Measurements from ENCODE around the gene CBFA2T2. TPM values are rescaled to one million over a fixed set of nuclear protein-coding genes. Genes with fewer than 3 reads are reported as not detected.
"Not testable (repeated sequence)": the region's sequence is repeated elsewhere in the genome, so short reads cannot be mapped to it uniquely, and the experiment has no call there.

Gene CBFA2T2
- total RNA-seq, 2 experiments from 2014 or later: 27.7 to 28.4 TPM

DNA sequence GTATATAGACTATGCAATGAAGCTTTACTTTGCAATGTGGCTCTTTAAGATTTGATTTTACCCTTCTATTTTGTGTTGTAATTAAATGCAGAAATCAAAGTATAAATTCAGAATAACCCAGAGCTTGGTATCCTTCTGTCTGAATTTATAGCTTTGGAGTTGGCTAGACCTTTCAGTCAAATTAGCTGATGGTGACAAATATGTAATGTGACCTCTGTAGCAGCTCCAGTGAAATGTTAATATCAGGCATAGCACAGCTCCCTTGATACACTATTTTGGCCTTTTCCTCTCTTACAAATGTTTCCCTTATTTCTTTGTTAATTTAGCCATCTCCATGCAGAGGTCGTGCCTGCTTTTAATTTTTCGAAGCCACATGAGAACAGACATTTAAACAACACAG lies 11.1 kb downstream of the CBFA2T2 start:
- POLR2A ChIA-PET: interaction anchor here (0.6 kb wide), 1 partner anchor 11 kb away, joined by 3 read pairs; the partner anchor contains the start of gene CBFA2T2
- H3K36me3 Mint-ChIP-seq: peaks cover 1% of the 10 kb centered on the region
- no peaks in the 10 kb centered on the region for H3K9me3 Mint-ChIP-seq
- ATAC-seq (ENCODE audit: low read depth): no peak
- H3K27me3 Mint-ChIP-seq: no peaks in the 10 kb centered on the region
- DNase-seq: no peak
- peaks cover 5% of the 10 kb centered on the region for H3K4me1 Mint-ChIP-seq
- no peak overlapping the region for H3K4me3 Mint-ChIP-seq
- no peak overlapping the region for H3K27ac Mint-ChIP-seq

DNA sequence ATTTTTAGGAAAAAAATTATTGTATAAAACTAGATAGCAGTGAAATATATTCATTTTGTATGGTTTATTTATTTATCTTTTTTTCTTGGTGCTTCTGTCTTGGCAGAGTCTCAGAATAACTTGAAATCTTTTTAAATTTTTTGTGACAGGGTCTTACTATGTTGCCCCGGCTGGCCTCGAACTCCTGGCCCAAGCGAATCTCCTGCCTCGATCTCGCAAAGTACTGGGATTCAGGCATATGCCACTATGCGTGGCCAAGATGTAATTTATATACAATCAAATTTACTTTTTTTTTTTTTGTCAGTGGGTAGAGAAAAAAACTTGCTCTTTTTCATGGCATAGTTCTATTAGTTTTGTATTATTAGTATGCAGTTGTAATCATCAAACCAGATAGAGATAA lies 13.7 kb downstream of the CBFA2T2 start:
- H3K4me1 Mint-ChIP-seq: peaks cover 7% of the 10 kb centered on the region
- H3K4me3 Mint-ChIP-seq: no peak overlapping the region

DNA sequence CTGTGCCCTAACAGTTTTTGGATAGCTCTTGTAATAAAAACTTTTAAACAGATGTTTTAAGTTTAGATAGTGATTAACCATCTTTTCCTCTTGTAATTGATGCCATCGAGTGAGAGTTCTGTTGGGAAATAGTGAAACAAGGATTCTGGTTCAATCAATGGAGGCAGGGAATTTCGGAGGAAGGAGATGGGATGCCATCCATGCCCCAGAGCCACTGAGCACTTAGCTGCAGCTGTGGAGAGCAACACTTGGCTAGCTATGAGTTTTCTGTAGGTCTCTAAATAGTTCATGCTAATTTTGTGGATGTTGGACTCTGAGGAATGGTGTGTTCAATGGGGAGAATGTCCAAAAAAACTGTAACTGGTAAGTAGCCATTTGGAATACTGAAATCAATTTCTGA lies 16.7 kb downstream of the CBFA2T2 start:
- Mint-ChIP-seq H3K4me3 (no peak overlapping the region), H3K4me1 (peaks cover 7% of the 10 kb centered on the region), H3K27ac (no peak overlapping the region), H3K27me3 (no peaks in the 10 kb centered on the region), H3K9me3 (peaks cover 7% of the 10 kb centered on the region), H3K36me3 (peaks cover 17% of the 10 kb centered on the region)
- POLR2A ChIA-PET: interaction anchor here (0.7 to 0.8 kb wide), 2 partner anchors 10 to 175 kb away, joined by 3 read pairs; no protein-coding TSS in a partner anchor
- no peak for DNase-seq
- ATAC-seq (ENCODE audit: low read depth): no peak

More for the DNA sequence above, 13.7 kb downstream of the CBFA2T2 start:
- Mint-ChIP-seq H3K36me3 (peaks cover 13% of the 10 kb centered on the region), H3K27me3 (no peaks in the 10 kb centered on the region), H3K27ac (no peak overlapping the region), H3K9me3 (peaks cover 4% of the 10 kb centered on the region)
- no peak for DNase-seq
- POLR2A ChIA-PET: interaction anchor here (0.7 kb wide), 2 partner anchors 18 to 139 kb away, joined by 3 to 6 read pairs; no protein-coding TSS in a partner anchor
- ATAC-seq (ENCODE audit: low read depth): no peak

DNA sequence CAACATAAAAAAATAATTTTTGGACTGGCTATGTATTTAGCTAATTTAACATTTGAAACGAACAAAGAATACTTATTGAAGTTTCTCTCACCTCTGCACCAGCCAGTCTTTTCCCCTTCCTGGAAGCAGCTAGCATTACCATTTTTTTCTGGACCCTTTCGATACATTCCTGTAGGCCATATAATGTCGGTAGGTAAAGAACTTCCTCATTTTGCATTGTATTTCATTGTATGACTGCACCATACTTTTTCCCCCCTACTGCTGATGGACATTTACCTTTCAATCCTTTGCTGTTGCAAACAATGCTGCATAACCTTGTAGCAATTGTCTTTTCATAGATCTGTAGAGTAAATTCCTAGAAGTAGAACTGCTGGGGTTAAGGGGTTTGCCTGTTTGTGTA lies 17.6 kb downstream of the CBFA2T2 start:
- ATAC-seq (ENCODE audit: low read depth): no peak
- no peak overlapping the region for H3K27ac Mint-ChIP-seq
- H3K36me3 Mint-ChIP-seq: peaks cover 17% of the 10 kb centered on the region
- H3K9me3 Mint-ChIP-seq: peaks cover 8% of the 10 kb centered on the region
- H3K4me1 Mint-ChIP-seq: peaks cover 7% of the 10 kb centered on the region
- no peaks in the 10 kb centered on the region for H3K27me3 Mint-ChIP-seq
- H3K4me3 Mint-ChIP-seq: no peak overlapping the region
- POLR2A ChIA-PET: no interaction called here
- no peak for DNase-seq

DNA sequence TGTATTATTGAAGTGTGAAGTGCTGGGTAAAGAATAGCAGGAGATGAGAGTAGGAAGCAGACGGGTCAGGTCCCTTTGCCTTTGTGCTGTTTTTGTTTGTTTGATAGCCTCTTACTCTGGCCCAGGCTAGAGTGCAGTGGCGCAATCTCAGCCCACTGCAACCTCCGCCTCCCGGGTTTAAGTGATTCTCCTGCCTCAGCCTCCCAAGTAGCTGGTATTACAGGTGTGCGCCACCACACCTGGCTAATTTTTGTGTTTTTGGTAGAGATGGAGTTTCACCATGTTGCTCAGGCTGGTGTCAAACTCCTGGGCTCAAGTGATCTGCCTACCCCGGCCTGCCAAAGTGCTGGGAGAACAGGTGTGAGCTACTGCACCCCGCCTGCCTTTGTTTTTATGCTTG lies 18.1 kb downstream of the CBFA2T2 start:
- H3K27me3 Mint-ChIP-seq; H3K4me3 Mint-ChIP-seq; ATAC-seq (ENCODE audit: low read depth); H3K9me3 Mint-ChIP-seq; POLR2A ChIA-PET; H3K27ac Mint-ChIP-seq; H3K4me1 Mint-ChIP-seq; DNase-seq: not testable (repeated sequence)
- peaks cover 17% of the 10 kb centered on the region for H3K36me3 Mint-ChIP-seq

DNA sequence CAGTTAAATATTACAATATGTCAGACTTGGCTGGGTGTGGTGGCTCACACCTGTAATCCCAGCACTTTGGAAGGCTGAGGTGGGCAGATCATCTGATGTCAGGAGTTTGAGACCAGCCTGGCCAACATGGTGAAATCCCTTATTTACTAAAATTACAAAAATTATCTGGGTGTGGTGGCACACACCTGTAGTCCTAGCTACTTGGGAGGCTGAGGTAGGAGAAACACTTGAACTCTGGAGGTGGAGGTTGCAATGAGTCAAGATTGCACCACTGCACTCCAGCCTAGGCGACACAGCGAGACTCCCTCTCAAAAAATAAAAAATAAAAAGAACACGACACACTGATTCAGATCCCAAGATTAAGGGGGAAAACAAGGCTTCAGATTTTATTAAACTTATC lies 19.2 kb downstream of the CBFA2T2 start:
- H3K27ac Mint-ChIP-seq; H3K27me3 Mint-ChIP-seq; DNase-seq; H3K9me3 Mint-ChIP-seq; H3K4me3 Mint-ChIP-seq; ATAC-seq (ENCODE audit: low read depth); H3K4me1 Mint-ChIP-seq; POLR2A ChIA-PET: not testable (repeated sequence)
- peaks cover 17% of the 10 kb centered on the region for H3K36me3 Mint-ChIP-seq

DNA sequence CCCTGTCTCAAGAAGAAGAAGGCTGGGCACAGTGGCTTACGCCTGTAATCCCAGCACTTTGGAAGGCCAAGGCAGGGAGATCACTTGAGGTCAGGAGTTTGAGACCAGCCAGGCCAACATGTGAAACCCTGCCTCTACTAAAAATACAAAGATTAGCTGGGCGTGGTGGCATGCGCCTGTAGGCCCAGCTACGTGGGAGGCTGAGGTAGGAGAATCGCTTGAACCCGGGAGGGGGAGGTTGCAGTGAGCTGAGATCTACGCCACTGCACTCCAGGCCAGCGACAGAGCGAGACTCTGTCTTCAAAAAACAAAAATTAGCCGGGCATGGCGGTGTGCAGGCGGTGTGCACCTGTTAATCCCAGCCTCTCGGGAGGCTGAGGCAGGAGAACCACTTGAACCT lies 22.0 kb downstream of the CBFA2T2 start:
- DNase-seq; H3K27ac Mint-ChIP-seq; H3K4me3 Mint-ChIP-seq; H3K9me3 Mint-ChIP-seq; H3K27me3 Mint-ChIP-seq; POLR2A ChIA-PET; ATAC-seq (ENCODE audit: low read depth): not testable (repeated sequence)
- H3K36me3 Mint-ChIP-seq: peaks cover 17% of the 10 kb centered on the region
- H3K4me1 Mint-ChIP-seq: peaks cover 15% of the 10 kb centered on the region

DNA sequence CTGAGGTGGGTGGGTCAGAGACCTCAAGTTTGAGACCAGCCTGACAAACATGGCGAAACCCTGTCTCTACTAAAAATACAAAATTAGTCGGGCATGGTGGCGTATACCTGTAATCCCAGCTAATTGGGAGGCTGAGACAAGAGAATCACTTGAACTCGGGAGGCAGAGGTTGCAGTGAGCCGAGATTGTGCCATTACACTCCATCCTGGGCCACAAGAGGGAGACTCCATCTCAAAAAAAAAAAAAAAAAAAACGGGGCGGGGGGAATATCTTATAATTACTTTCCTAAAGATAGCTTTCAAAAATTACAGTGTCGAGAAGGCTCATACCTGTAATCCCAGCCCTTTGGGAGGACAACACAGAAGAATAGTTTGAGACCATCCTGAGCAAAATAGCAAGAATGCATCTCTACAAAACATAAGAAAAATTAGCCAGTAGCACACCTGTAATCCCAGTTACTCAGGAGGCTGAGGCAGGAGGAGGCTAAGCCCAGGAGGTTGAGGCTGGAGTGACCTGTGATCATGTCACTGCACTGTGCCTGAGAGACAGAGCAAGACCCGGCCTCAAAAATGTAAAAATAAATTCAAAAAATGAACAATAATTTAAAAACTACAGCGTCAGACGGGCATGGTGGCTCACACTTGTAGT lies 25.8 kb downstream of the CBFA2T2 start:
- DNase-seq: no peak
- H3K36me3 Mint-ChIP-seq: no peaks in the 10 kb centered on the region
- ATAC-seq (ENCODE audit: low read depth): no peak
- POLR2A ChIA-PET: interaction anchor here (0.6 kb wide), 1 partner anchor 278 kb away, joined by 3 read pairs; no protein-coding TSS in a partner anchor
- peaks cover 2% of the 10 kb centered on the region for H3K9me3 Mint-ChIP-seq
- H3K27me3 Mint-ChIP-seq: no peaks in the 10 kb centered on the region
- no peak overlapping the region for H3K27ac Mint-ChIP-seq
- peaks cover 11% of the 10 kb centered on the region for H3K4me1 Mint-ChIP-seq
- no peak overlapping the region for H3K4me3 Mint-ChIP-seq

DNA sequence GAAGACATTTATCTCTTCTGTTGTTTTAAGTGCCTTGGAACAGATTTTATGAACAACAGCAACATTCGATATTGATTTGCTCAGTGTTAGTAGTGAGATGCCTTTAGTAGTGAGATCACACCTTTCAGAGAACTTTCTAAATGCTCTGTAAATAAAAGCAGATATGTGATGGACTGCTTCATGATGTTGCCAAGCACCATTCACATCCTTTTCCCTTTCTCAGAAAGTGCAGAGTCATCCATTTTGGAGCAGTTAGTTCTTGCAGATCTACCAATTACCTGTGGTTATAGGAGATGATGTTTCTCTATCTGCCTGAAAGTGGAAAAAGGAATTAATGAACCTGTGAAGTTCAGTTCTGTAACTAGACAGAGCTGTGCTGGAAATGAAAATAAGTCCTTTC lies 27.0 kb downstream of the CBFA2T2 start:
- POLR2A ChIA-PET: interaction anchor here (0.6 to 0.7 kb wide), 2 partner anchors 20 to 34 kb away, joined by 4 read pairs; no protein-coding TSS in a partner anchor
- ATAC-seq (ENCODE audit: low read depth) (no peak), DNase-seq (no peak)
- Mint-ChIP-seq H3K4me3 (no peak overlapping the region), H3K36me3 (no peaks in the 10 kb centered on the region), H3K4me1 (peaks cover 10% of the 10 kb centered on the region), H3K27me3 (no peaks in the 10 kb centered on the region), H3K27ac (no peak overlapping the region), H3K9me3 (peaks cover 1% of the 10 kb centered on the region)

DNA sequence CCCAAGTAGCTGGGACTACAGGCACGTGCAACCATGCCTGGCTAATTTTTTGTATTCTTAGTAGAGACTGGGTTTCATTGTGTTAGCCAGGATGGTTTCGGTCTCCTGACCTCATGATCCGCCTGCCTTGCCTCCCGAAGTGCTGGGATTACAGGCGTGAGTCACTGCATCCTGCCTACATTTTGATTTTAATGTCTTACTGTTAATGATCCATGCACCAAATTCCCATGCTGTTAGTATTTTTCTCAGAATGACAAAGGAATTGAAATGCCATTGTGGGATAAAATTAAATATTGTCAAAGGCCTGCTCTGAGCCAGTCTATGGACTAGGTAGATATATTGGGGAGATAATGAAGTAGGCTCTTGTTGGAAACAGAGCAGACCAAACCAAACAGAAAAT lies 28.2 kb downstream of the CBFA2T2 start:
- Mint-ChIP-seq H3K36me3 (no peaks in the 10 kb centered on the region), H3K4me3 (no peak overlapping the region), H3K9me3 (no peaks in the 10 kb centered on the region), H3K4me1 (peaks cover 8% of the 10 kb centered on the region), H3K27ac (no peak overlapping the region), H3K27me3 (no peaks in the 10 kb centered on the region)
- DNase-seq: no peak
- POLR2A ChIA-PET: no interaction called here
- ATAC-seq (ENCODE audit: low read depth): no peak

DNA sequence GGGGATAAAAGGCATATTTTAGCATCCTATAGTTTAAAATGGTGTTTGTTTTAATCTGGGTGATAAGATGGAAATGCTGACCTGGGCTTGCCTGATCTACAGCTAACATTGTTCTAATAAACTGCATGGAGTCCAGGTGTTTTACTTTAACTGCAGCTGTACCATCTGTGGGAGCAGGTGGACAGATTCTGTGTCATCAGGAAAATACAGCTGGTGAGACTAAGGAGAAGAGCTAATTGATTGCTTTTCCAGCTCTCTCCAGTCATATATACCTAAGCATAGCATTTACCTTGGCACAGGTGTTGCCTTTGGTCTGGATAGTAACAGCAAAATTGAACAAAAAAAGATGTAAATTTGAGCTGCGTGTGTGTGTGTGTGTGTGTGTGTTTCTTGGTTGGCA lies 31.6 kb downstream of the CBFA2T2 start:
- Mint-ChIP-seq H3K27me3 (no peaks in the 10 kb centered on the region), H3K4me3 (no peak overlapping the region), H3K36me3 (peaks cover 3% of the 10 kb centered on the region), H3K9me3 (no peaks in the 10 kb centered on the region), H3K27ac (no peak overlapping the region), H3K4me1 (peaks cover 11% of the 10 kb centered on the region)
- POLR2A ChIA-PET: no interaction called here
- DNase-seq (no peak), ATAC-seq (ENCODE audit: low read depth) (no peak)

DNA sequence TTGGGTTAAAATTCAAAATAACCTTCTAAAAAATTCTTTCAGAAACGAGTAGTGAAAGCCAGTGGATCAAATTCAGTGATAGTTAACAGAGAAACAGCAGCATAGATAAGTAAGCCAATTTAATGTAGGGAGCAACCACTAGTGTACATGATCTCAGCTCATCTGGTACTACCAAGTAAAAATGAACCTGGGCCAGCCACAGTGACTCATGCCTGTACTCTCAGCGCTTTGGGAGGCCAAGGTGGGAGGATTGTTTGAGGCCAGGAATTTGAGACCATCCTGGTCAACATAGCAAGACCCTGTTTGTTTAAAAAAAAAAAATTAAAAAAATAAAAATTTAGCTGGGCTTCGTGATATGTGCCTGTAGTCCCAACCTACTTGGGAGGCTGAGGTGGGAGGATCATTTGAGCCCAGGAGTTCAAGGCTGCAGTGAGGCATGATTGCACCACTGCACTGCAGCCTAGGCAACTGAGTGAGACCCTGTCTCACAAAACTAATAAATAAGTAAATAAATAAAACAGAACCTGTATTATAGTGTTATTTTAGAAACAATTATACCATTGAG lies 32.4 kb downstream of the CBFA2T2 start:
- H3K27me3 Mint-ChIP-seq: no peaks in the 10 kb centered on the region
- peaks cover 3% of the 10 kb centered on the region for H3K36me3 Mint-ChIP-seq
- ATAC-seq (ENCODE audit: low read depth) (no peak), DNase-seq (no peak)
- no peak overlapping the region for H3K4me3 Mint-ChIP-seq
- H3K27ac Mint-ChIP-seq: no peak overlapping the region
- POLR2A ChIA-PET: no interaction called here
- H3K4me1 Mint-ChIP-seq: peaks cover 10% of the 10 kb centered on the region
- H3K9me3 Mint-ChIP-seq: no peaks in the 10 kb centered on the region

DNA sequence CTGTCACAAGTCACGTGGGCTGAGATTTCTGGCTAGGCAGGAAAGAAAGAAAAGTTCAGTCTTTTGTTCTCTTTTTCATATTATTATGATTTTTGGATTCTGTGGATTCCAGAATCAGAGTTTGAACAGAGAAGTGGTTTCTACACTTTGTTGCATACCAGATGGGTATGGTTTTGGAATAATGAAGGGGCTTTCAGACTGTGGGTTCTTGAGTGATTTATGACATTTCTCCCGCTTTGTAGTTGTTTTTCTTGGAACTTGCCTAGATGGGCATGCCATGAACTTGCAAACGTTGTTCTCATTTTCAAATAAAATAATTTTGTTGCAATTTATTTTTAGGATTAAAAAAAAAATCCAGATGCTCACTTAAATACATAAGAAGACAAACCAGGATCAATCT lies 34.4 kb downstream of the CBFA2T2 start:
- Mint-ChIP-seq H3K4me3 (no peak overlapping the region), H3K9me3 (no peaks in the 10 kb centered on the region), H3K27ac (no peak overlapping the region)

DNA sequence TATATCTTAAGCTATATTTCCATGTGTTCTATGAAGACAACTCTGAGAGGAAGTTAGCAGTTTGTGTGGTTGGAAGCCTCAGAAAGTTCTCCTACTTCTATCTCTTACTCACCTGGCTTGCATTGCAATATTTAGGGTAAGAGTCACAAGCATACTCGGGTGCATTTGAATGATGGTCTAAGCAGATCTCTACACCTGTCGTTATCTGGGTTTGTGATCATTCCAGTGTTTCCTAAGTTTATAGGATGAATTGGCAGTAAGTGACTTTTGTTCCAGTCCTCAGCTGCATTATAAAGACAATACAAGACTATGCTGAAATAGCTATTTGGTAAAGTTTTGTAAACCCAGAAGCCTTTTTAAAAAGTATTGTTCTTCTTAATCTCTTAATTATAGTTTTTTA lies 36.9 kb downstream of the CBFA2T2 start:
- peaks cover 5% of the 10 kb centered on the region for H3K36me3 Mint-ChIP-seq
- no peaks in the 10 kb centered on the region for H3K9me3 Mint-ChIP-seq
- POLR2A ChIA-PET: no interaction called here
- no peak overlapping the region for H3K27ac Mint-ChIP-seq
- ATAC-seq (ENCODE audit: low read depth) (no peak), DNase-seq (no peak)
- H3K27me3 Mint-ChIP-seq: no peaks in the 10 kb centered on the region
- no peak overlapping the region for H3K4me3 Mint-ChIP-seq
- H3K4me1 Mint-ChIP-seq: peaks cover 19% of the 10 kb centered on the region

More for the DNA sequence above, 34.4 kb downstream of the CBFA2T2 start:
- Mint-ChIP-seq H3K36me3 (peaks cover 5% of the 10 kb centered on the region), H3K4me1 (peaks cover 12% of the 10 kb centered on the region), H3K27me3 (no peaks in the 10 kb centered on the region)
- POLR2A ChIA-PET: interaction anchor here (0.6 kb wide), 1 partner anchor 132 kb away, joined by 4 read pairs; no protein-coding TSS in a partner anchor
- ATAC-seq (ENCODE audit: low read depth) (no peak), DNase-seq (no peak)
